GM18951 (cell line): ENCODE measurements around the gene ACTG2.
"Not testable (repeated sequence)": the region's sequence is repeated elsewhere in the genome, so short reads cannot be mapped to it uniquely, and the experiment has no call there.

ENCODE experiments used
- POLR2A ChIP-seq: IDR thresholded peaks from 4 replicates; pipeline ENCODE4 v1.6.1; 2011; ENCODE audit warnings: mild to moderate bottlenecking; ENCODE audit not compliant: insufficient read length, insufficient read depth; ENCODE audit errors: extremely low read depth
- in situ Hi-C: fragments of 300-500 bp; cut with MboI; formaldehyde crosslinking; loops from one replicate; pipeline ENCODE4 v1.12.0; 2022; ENCODE audit warnings: low sequenced_read_pairs, mixed read lengths, inconsistent platforms; ENCODE audit not compliant: unreplicated experiment

Gene ACTG2

GRCh38 chr2:73897240-73897583 lies 4.4 kb downstream of the ACTG2 start:
- no peak for TF ChIP-seq POLR2A
- in situ Hi-C loops: no loop called here

- in situ Hi-C loops: no loop called here
- TF ChIP-seq POLR2A: no peak
These were observed 5.1 kb downstream of the ACTG2 start for GRCh38 chr2:73897934-73898333.

GRCh38 chr2:73899801-73900336 lies 7.1 kb downstream of the ACTG2 start:
- in situ Hi-C loops: no loop called here
- TF ChIP-seq POLR2A: no peak

- no peak for TF ChIP-seq POLR2A
- in situ Hi-C loops: no loop called here
These were observed 8.3 kb downstream of the ACTG2 start for GRCh38 chr2:73901143-73901542.

GRCh38 chr2:73902284-73902683 lies 9.5 kb downstream of the ACTG2 start:
- no peak for TF ChIP-seq POLR2A
- in situ Hi-C loops: no loop called here

GRCh38 chr2:73903313-73903712 lies 10.5 kb downstream of the ACTG2 start:
- no peak for TF ChIP-seq POLR2A
- in situ Hi-C loops: no loop called here

GRCh38 chr2:73903949-73904613 lies 11.3 kb downstream of the ACTG2 start:
- in situ Hi-C loops: not testable (repeated sequence)

- in situ Hi-C loops: no loop called here
- TF ChIP-seq POLR2A: no peak
These were observed 12.1 kb downstream of the ACTG2 start for GRCh38 chr2:73904952-73905351.

GRCh38 chr2:73906847-73907505 lies 14.2 kb downstream of the ACTG2 start:
- in situ Hi-C loops: no loop called here
- no peak for TF ChIP-seq POLR2A

- no peak for TF ChIP-seq POLR2A
- in situ Hi-C loops: no loop called here
These were observed 15.1 kb downstream of the ACTG2 start for GRCh38 chr2:73907840-73908452.

GRCh38 chr2:73908689-73909652 lies 16.2 kb downstream of the ACTG2 start:
- in situ Hi-C loops: no loop called here
- no peak for TF ChIP-seq POLR2A

GRCh38 chr2:73910873-73911547 lies 18.2 kb downstream of the ACTG2 start:
- in situ Hi-C loops: no loop called here
- TF ChIP-seq POLR2A: no peak
